ENCODE results near the gene OAS2. TPM values are rescaled to one million over a fixed set of nuclear protein-coding genes. Genes with fewer than 3 reads are reported as not detected.

OAS2 gene
- total and polyA plus RNA-seq, 2 experiments from 2014 or later: 0.50 TPM; not detected in 1

DNA sequence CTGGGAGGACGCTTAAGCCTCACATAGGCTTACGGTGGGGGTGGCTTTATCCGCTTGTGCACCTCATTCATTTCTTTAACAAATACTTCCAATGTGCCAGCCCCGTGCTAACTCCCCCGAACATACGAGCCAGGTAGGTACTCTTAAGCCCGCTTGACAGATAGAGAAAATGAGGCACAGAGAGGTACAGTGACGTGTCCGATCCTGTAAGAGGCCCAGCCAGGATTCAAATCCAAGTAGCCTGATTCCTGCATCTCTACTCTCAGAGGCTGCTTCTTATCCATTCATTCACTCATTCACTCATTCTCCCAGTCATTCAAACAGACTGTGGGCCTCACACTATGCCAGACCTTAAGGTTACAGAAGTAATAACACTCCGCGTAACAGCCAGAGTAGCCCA lies 39.6 kb upstream of the OAS2 start:
- Histone ChIP-seq H3K27me3 (no peaks in the 10 kb centered on the region), H3K79me2 (no peaks in the 10 kb centered on the region), H3K36me3 (replicated peaks; ENCODE audit: insufficient read depth, low read depth) (no peaks in the 10 kb centered on the region), H3K4me3 (peak overlapping the region; percentile 40), H3K4me2 (peak overlapping the region; percentile 92), H4K20me1 (ENCODE audit: insufficient read depth, poor library complexity, severe bottlenecking) (no peaks in the 10 kb centered on the region), H3K9me2 (replicated peaks; ENCODE audit: insufficient read depth) (no peaks in the 10 kb centered on the region), H2AFZ (peak overlapping the region; percentile 92), H3K4me1 (ENCODE audit: insufficient read depth) (no peaks in the 10 kb centered on the region), H3K27ac (peak overlapping the region; percentile 81), H3K9me3 (ENCODE audit: low read depth) (no peaks in the 10 kb centered on the region)
- no peak for DNase-seq (ENCODE audit: low spot score)
- TF ChIP-seq EZH2phosphoT487 (IDR thresholded peaks at IDR 0.05; ENCODE audit: low read depth, severe bottlenecking, unreplicated experiment) (no peak), EZH2 (IDR thresholded peaks at IDR 0.05; ENCODE audit: borderline replicate concordance) (no peak)
- TF ChIP-seq, protein P1, sequence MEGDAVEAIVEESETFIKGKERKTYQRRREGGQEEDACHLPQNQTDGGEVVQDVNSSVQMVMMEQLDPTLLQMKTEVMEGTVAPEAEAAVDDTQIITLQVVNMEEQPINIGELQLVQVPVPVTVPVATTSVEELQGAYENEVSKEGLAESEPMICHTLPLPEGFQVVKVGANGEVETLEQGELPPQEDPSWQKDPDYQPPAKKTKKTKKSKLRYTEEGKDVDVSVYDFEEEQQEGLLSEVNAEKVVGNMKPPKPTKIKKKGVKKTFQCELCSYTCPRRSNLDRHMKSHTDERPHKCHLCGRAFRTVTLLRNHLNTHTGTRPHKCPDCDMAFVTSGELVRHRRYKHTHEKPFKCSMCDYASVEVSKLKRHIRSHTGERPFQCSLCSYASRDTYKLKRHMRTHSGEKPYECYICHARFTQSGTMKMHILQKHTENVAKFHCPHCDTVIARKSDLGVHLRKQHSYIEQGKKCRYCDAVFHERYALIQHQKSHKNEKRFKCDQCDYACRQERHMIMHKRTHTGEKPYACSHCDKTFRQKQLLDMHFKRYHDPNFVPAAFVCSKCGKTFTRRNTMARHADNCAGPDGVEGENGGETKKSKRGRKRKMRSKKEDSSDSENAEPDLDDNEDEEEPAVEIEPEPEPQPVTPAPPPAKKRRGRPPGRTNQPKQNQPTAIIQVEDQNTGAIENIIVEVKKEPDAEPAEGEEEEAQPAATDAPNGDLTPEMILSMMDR (IDR thresholded peaks at IDR 0.05; ENCODE audit: poor library complexity): no peak
- 66% methylated on average over 11 of the region's 11 CpGs for WGBS (ENCODE audit: low lambda C conversion rate, missing lambda C conversion rate)

GRCh38 chr12:112939761-112940381 lies 38.4 kb upstream of the OAS2 start:
- no peak for DNase-seq (ENCODE audit: low spot score)
- Histone ChIP-seq H2AFZ (no peak overlapping the region), H4K20me1 (ENCODE audit: insufficient read depth, poor library complexity, severe bottlenecking) (no peaks in the 10 kb centered on the region), H3K4me3 (no peak overlapping the region), H3K36me3 (replicated peaks; ENCODE audit: insufficient read depth, low read depth) (no peaks in the 10 kb centered on the region), H3K27ac (no peak overlapping the region), H3K27me3 (no peaks in the 10 kb centered on the region), H3K9me3 (ENCODE audit: low read depth) (no peaks in the 10 kb centered on the region), H3K79me2 (no peaks in the 10 kb centered on the region), H3K4me1 (ENCODE audit: insufficient read depth) (no peaks in the 10 kb centered on the region), H3K4me2 (peak overlapping the region; percentile 92), H3K9me2 (replicated peaks; ENCODE audit: insufficient read depth) (no peaks in the 10 kb centered on the region)
- no peak for TF ChIP-seq EZH2phosphoT487 (IDR thresholded peaks at IDR 0.05; ENCODE audit: low read depth, severe bottlenecking, unreplicated experiment)
- TF ChIP-seq, protein P1 (IDR thresholded peaks at IDR 0.05; ENCODE audit: poor library complexity): no peak
- no peak for TF ChIP-seq EZH2 (IDR thresholded peaks at IDR 0.05; ENCODE audit: borderline replicate concordance)
- 67% methylated on average over 7 of the region's 7 CpGs for WGBS (ENCODE audit: low lambda C conversion rate, missing lambda C conversion rate)

- no peak overlapping the region for H2AFZ ChIP-seq
- no peak for DNase-seq (ENCODE audit: low spot score)
- H3K79me2 ChIP-seq: no peaks in the 10 kb centered on the region
- no peak overlapping the region for H3K27ac ChIP-seq
- H3K36me3 ChIP-seq (replicated peaks; ENCODE audit: insufficient read depth, low read depth): no peaks in the 10 kb centered on the region
- H3K4me1 ChIP-seq (ENCODE audit: insufficient read depth): no peaks in the 10 kb centered on the region
- 90% methylated on average over 16 of the region's 16 CpGs for WGBS (ENCODE audit: low lambda C conversion rate, missing lambda C conversion rate)
- TF ChIP-seq EZH2phosphoT487 (IDR thresholded peaks at IDR 0.05; ENCODE audit: low read depth, severe bottlenecking, unreplicated experiment) (no peak), EZH2 (IDR thresholded peaks at IDR 0.05; ENCODE audit: borderline replicate concordance) (no peak)
- TF ChIP-seq, protein P1 (IDR thresholded peaks at IDR 0.05; ENCODE audit: poor library complexity): no peak
- no peaks in the 10 kb centered on the region for H4K20me1 ChIP-seq (ENCODE audit: insufficient read depth, poor library complexity, severe bottlenecking)
- no peaks in the 10 kb centered on the region for H3K27me3 ChIP-seq
- no peak overlapping the region for H3K4me2 ChIP-seq
- no peak overlapping the region for H3K4me3 ChIP-seq
- H3K9me3 ChIP-seq (ENCODE audit: low read depth): no peaks in the 10 kb centered on the region
- no peaks in the 10 kb centered on the region for H3K9me2 ChIP-seq (replicated peaks; ENCODE audit: insufficient read depth)
These were observed 36.6 kb upstream of the OAS2 start for GRCh38 chr12:112941528-112942335.

Data from hepatocyte (in vitro differentiated cells).